A549 (cell line): ENCODE measurements around the gene ADAM12. TPM values are rescaled to one million over a fixed set of nuclear protein-coding genes. Genes with fewer than 3 reads are reported as not detected.

Experiments used
- ATAC-seq, 2 experiments: fragments of 200-7000 bp in 1 of 2; fragments of >200 bp in 1 of 2; cut with Nextera tagmentation in 1 of 2; cut with Tn5 transposase in 1 of 2; 3 replicates each; pipeline versions ENCODE4 v1.8.0 to v1.9.1; 2018 to 2020; ENCODE audit warnings: mild to moderate bottlenecking in 1 of 2, moderate library complexity in 1 of 2
- CTCF ChIA-PET: fragments of 300-600 bp; sonication (Branson Sonifier 250); formaldehyde crosslinking; extraction: SDS; loops from one replicate; lab custom pipeline; 2021; ENCODE audit warnings: antibody characterized with exemption, inconsistent platforms; lab: Yijun Ruan, JAX
- POLR2A ChIA-PET: fragments of 350-600 bp; formaldehyde crosslinking; extraction: SDS; loops from one replicate; lab custom pipeline; 2021; ENCODE audit warnings: antibody characterized with exemption, inconsistent platforms; lab: Yijun Ruan, JAX
- DNase-seq, 2 experiments: peaks; one replicate each; pipeline versions ENCODE4 v3.0.0 to v3.0.0-alpha.2; 2011 to 2016; ENCODE audit warnings: low read depth in 1 of 2, low spot score in 1 of 2
- FAIRE-seq: peaks from 2 replicates; lab custom pipeline; 2011; peaks lifted over from hg19 to GRCh38; lab: Jason Lieb, UNC
- H3K27ac ChIP-seq, 2 experiments: fragments of >200 bp; sonication (Bioruptor Twin); formaldehyde crosslinking; 3 replicates each; pipeline ENCODE4 v1.5.1; 2016 to 2017
- H3K4me1 ChIP-seq: fragments of >200 bp; sonication (Bioruptor Twin); formaldehyde crosslinking; 3 replicates; pipeline ENCODE4 v1.6.1; 2016
- H3K4me2 ChIP-seq: fragments of >200 bp; sonication (Bioruptor Twin); formaldehyde crosslinking; 3 replicates; pipeline ENCODE4 v1.6.1; 2016
- H3K4me3 ChIP-seq: fragments of >200 bp; sonication (Bioruptor Twin); formaldehyde crosslinking; 3 replicates; pipeline ENCODE4 v1.5.1; 2016
- H3K9me3 ChIP-seq: fragments of >200 bp; sonication (Bioruptor Twin); formaldehyde crosslinking; 3 replicates; pipeline ENCODE4 v1.6.1; 2016
- ATOH8 ChIP-seq: fragments of 250-450 bp; sonication (Bioruptor Pico); IDR thresholded peaks from 2 replicates; pipeline ENCODE4 v1.5.0; 2020; ENCODE audit warnings: low read depth, mild to moderate bottlenecking, moderate library complexity
- CBX2 ChIP-seq: fragments of 200-600 bp; sonication (generic); IDR thresholded peaks from 2 replicates; pipeline ENCODE4 v1.6.1; 2016; ENCODE audit warnings: low read depth, mild to moderate bottlenecking, borderline replicate concordance
- E2F6 ChIP-seq: IDR thresholded peaks from 2 replicates; pipeline ENCODE4 v1.6.1; 2012; ENCODE audit warnings: low read depth, borderline replicate concordance
- ELK1 ChIP-seq: fragments of 150-350 bp; IDR thresholded peaks from 2 replicates; pipeline ENCODE4 v1.6.1; 2014; ENCODE audit warnings: low read depth, mild to moderate bottlenecking, low read length
- ESRRA ChIP-seq: fragments of 150-350 bp; IDR thresholded peaks from 2 replicates; pipeline ENCODE4 v1.6.1; 2014; ENCODE audit warnings: mild to moderate bottlenecking, low read length, borderline replicate concordance
- HMGXB4 ChIP-seq: fragments of 250-450 bp; sonication (Bioruptor Pico); IDR thresholded peaks from 2 replicates; pipeline ENCODE4 v1.5.0; 2021; ENCODE audit warnings: mild to moderate bottlenecking, moderate library complexity, borderline replicate concordance
- MAFK ChIP-seq: fragments of 450-650 bp; IDR thresholded peaks from 2 replicates; pipeline ENCODE4 v1.6.1; 2014; ENCODE audit not compliant: partially characterized antibody
- MAX ChIP-seq: IDR thresholded peaks from 2 replicates; pipeline ENCODE4 v1.6.1; 2012
- MAZ ChIP-seq: fragments of 150-350 bp; IDR thresholded peaks from 2 replicates; pipeline ENCODE4 v1.6.1; 2014; ENCODE audit warnings: antibody characterized with exemption, low read depth, low read length, borderline replicate concordance
- MYC ChIP-seq: IDR thresholded peaks from 2 replicates; pipeline ENCODE4 v1.6.1; 2012; ENCODE audit warnings: mild to moderate bottlenecking, inconsistent platforms, low read length, improper control_type of control experiment, borderline replicate concordance
- NR3C1 ChIP-seq: fragments of >200 bp; sonication (Bioruptor Twin); formaldehyde crosslinking; IDR thresholded peaks from 3 replicates; pipeline ENCODE4 v1.6.1; 2017
- PHF8 ChIP-seq: fragments of 200-600 bp; sonication (generic); IDR thresholded peaks from 2 replicates; pipeline ENCODE4 v1.6.1; 2016; ENCODE audit warnings: low read depth, mild to moderate bottlenecking, antibody characterized with exemption, moderate library complexity, borderline replicate concordance
- RAD21 ChIP-seq, 2 experiments: fragments of >200 bp in 1 of 2; sonication (Bioruptor Twin) in 1 of 2; formaldehyde crosslinking in 1 of 2; IDR thresholded peaks in 1 of 2; conservative IDR thresholded peaks in 1 of 2; 2 replicates in 1 of 2; 3 replicates in 1 of 2; pipeline ENCODE4 v1.6.1; 2012 to 2018; ENCODE audit warnings: inconsistent platforms in 1 of 2
- REST ChIP-seq: fragments of 200-600 bp; sonication (generic); IDR thresholded peaks from 2 replicates; pipeline ENCODE4 v1.6.1; 2016; ENCODE audit warnings: antibody characterized with exemption, mild to moderate bottlenecking, moderate library complexity
- TFCP2L1 ChIP-seq: fragments of 250-450 bp; sonication (Bioruptor Pico); IDR thresholded peaks from 2 replicates; pipeline ENCODE4 v1.5.0; 2021; ENCODE audit warnings: mild to moderate bottlenecking
- WGBS: methylation state at CpG from one replicate; pipeline ENCODE4 v1.1.6; 2017; ENCODE audit errors: missing lambda C conversion rate; 5-methylcytosine and 5-hydroxymethylcytosine counted together
- polyA plus RNA-seq, 4 experiments: library from polyadenylated mRNA; depleted of rRNA in 3 of 4; stranded (reverse); fragments of >200 nt; fragmentation: RNase III in 1 of 4; extraction: RNeasy Plus Mini Kit Qiagen cat#74134 plus additional on column Dnase treatment in 1 of 4; gene quantifications; 2 replicates in 3 of 4; 3 replicates in 1 of 4; pipeline ENCODE4 v1.2.3, GENCODE V29; 2011 to 2017

Gene ADAM12
- polyA plus RNA-seq, 2 of the 4 experiments (the other 2 are of a cell fraction): 1.6 to 4.8 TPM

- peak; percentile 46 for FAIRE-seq
- 84% methylated on average over 10 of the region's 10 CpGs for WGBS
- no peak for ATAC-seq
- ChIA-PET CTCF (interaction anchor here (1.2 kb wide), 1 partner anchor 244 kb away, joined by 3 read pairs; no protein-coding TSS in a partner anchor), POLR2A (no interaction called here)
- no peak overlapping the region for H3K4me3 ChIP-seq
- no peak overlapping the region for H3K4me2 ChIP-seq
- H3K4me1 ChIP-seq: peaks cover 4% of the 10 kb centered on the region; the same call in 1 of the 3 replicates
- no peak for DNase-seq
- no peak overlapping the region for H3K27ac ChIP-seq
- TF ChIP-seq MAFK (peak; percentile 79), NR3C1 (no peak), REST (no peak)
- H3K9me3 ChIP-seq: no peaks in the 10 kb centered on the region
Observed at GRCh38 chr10:126226988-126227761, 161.1 kb downstream of the ADAM12 start.

- no peaks in the 10 kb centered on the region for H3K9me3 ChIP-seq
- no peak overlapping the region for H3K4me2 ChIP-seq
- WGBS: 82% methylated on average over 9 of the region's 9 CpGs
- TF ChIP-seq E2F6 (no peak), TFCP2L1 (CRISPR knock-in tag) (no peak), HMGXB4 (CRISPR knock-in tag) (no peak), MAFK (no peak), RAD21 (conservative IDR thresholded peaks at IDR 0.05 in 1 of 2, IDR thresholded peaks at IDR 0.05 in 1 of 2) (no peak), MAX (no peak), MAZ (no peak)
- CTCF ChIA-PET: interaction anchor here (1.9 kb wide), 1 partner anchor 11 kb away, joined by 4 read pairs; no protein-coding TSS in a partner anchor
- H3K27ac ChIP-seq: no peak overlapping the region
- POLR2A ChIA-PET: no interaction called here
- ATAC-seq (no peak), DNase-seq (no peak), FAIRE-seq (no peak)
- no peak overlapping the region for H3K4me3 ChIP-seq
- peaks cover 4% of the 10 kb centered on the region; the same call in 1 of the 3 replicates for H3K4me1 ChIP-seq
Observed at GRCh38 chr10:126226205-126226604, 162.1 kb downstream of the ADAM12 start.

GRCh38 chr10:126225672-126226008 is 162.6 kb downstream of the ADAM12 start:
- peaks cover 4% of the 10 kb centered on the region; the same call in 1 of the 3 replicates for H3K4me1 ChIP-seq
- POLR2A ChIA-PET: no interaction called here
- no peak for TF ChIP-seq ATOH8 (CRISPR knock-in tag)
- no peak for TF ChIP-seq ELK1
- no peak for TF ChIP-seq MYC
- TF ChIP-seq PHF8: no peak
- TF ChIP-seq ESRRA: no peak
- TF ChIP-seq CBX2: no peak
- FAIRE-seq: no peak
- no peak overlapping the region for H3K27ac ChIP-seq
- no peak for ATAC-seq
- no peaks in the 10 kb centered on the region for H3K9me3 ChIP-seq
- H3K4me2 ChIP-seq: no peak overlapping the region
- WGBS: 84% methylated on average over 9 of the region's 9 CpGs
- CTCF ChIA-PET: interaction anchor here (1.0 to 1.9 kb wide), 2 partner anchors 11 to 244 kb away, joined by 3 to 4 read pairs; no protein-coding TSS in a partner anchor
- H3K4me3 ChIP-seq: no peak overlapping the region
- no peak for DNase-seq
